Skeletal muscle tissue (tissue), 4 donors: ENCODE data around the gene NKIRAS2. TPM values are rescaled to one million over a fixed set of nuclear protein-coding genes. Genes with fewer than 3 reads are reported as not detected.

Source experiments
- H3K27ac ChIP-seq: one replicate; pipeline ENCODE4 v1.7.0; 2013; ENCODE audit warnings: mild to moderate bottlenecking, low read depth, low read length, inconsistent platforms
- H3K27me3 ChIP-seq, 3 donors: one replicate each; pipeline ENCODE4 v1.7.0; 2013; ENCODE audit warnings: low read length in 3 of 3; ENCODE audit not compliant: control insufficient read depth in 3 of 3, insufficient read depth in 3 of 3
- H3K36me3 ChIP-seq, 3 donors: one replicate each; pipeline ENCODE4 v1.7.0; 2013; ENCODE audit warnings: low read length in 3 of 3; ENCODE audit not compliant: control insufficient read depth in 3 of 3, insufficient read depth in 3 of 3
- H3K4me1 ChIP-seq, 3 donors: one replicate each; pipeline ENCODE4 v1.7.0; 2013; ENCODE audit warnings: low read length in 3 of 3, mild to moderate bottlenecking in 3 of 3; ENCODE audit not compliant: control insufficient read depth in 3 of 3, insufficient read depth in 3 of 3
- H3K4me3 ChIP-seq, 3 donors: one replicate each; pipeline ENCODE4 v1.7.0; 2013; ENCODE audit warnings: low read length in 3 of 3
- H3K9ac ChIP-seq, 3 donors: one replicate each; pipeline ENCODE4 v1.7.0; 2013; ENCODE audit warnings: low read length in 3 of 3, mild to moderate bottlenecking in 3 of 3, moderate library complexity in 2 of 3, low read depth in 1 of 3
- H3K9me3 ChIP-seq, 3 donors: one replicate each; pipeline ENCODE4 v1.7.0; 2013; ENCODE audit warnings: low read length in 3 of 3; ENCODE audit not compliant: control insufficient read depth in 3 of 3
- total RNA-seq: library from RNA; depleted of rRNA; stranded (reverse); fragments of >200 nt; gene quantifications from one replicate; pipeline ENCODE4 v1.2.3, GENCODE V29; 2014
- donor health status: Osteomylitis.

Gene NKIRAS2
- total RNA-seq, 1 donor from 2014 or later = 22.4 TPM

GRCh38 chr17:42023524-42024349 is 3.8 kb downstream of the NKIRAS2 start:
- no peaks in the 10 kb centered on the region for H3K9me3 ChIP-seq
- peaks cover 24 to 29% (median 26%) of the 10 kb centered on the region in 3 donors for H3K36me3 ChIP-seq
- H3K9ac ChIP-seq = peak overlapping the region in 2 of 3 donors; percentile 12 to 51
- no peak overlapping the region for H3K4me3 ChIP-seq
- peak overlapping the region; percentile 55 for H3K27ac ChIP-seq
- H3K4me1 ChIP-seq = peaks cover 29 to 39% (median 35%) of the 10 kb centered on the region in 3 donors
- no peaks in the 10 kb centered on the region for H3K27me3 ChIP-seq

- Histone ChIP-seq H3K36me3 (peaks cover 24 to 29% (median 26%) of the 10 kb centered on the region in 3 donors), H3K27ac (peak overlapping the region; percentile 55), H3K4me1 (peaks cover 29 to 37% (median 30%) of the 10 kb centered on the region in 3 donors), H3K4me3 (peak overlapping the region in 1 of 3 donors; percentile 52), H3K27me3 (no peaks in the 10 kb centered on the region), H3K9me3 (no peaks in the 10 kb centered on the region), H3K9ac (peak overlapping the region; percentile 7 to 69 (median 21))
Measured at GRCh38 chr17:42025191-42025579, 5.3 kb downstream of the NKIRAS2 start.

- no peak overlapping the region for H3K4me3 ChIP-seq
- peaks cover 24 to 29% (median 26%) of the 10 kb centered on the region in 3 donors for H3K36me3 ChIP-seq
- no peak overlapping the region for H3K27ac ChIP-seq
- H3K4me1 ChIP-seq = peaks cover 22 to 32% (median 26%) of the 10 kb centered on the region in 3 donors
- no peak overlapping the region for H3K9ac ChIP-seq
- H3K27me3 ChIP-seq = no peaks in the 10 kb centered on the region
- H3K9me3 ChIP-seq = no peaks in the 10 kb centered on the region
Measured at GRCh38 chr17:42025936-42026335, 6.0 kb downstream of the NKIRAS2 start.

GRCh38 chr17:42026857-42027589 is 7.1 kb downstream of the NKIRAS2 start:
- Histone ChIP-seq H3K36me3 (peaks cover 23 to 26% (median 24%) of the 10 kb centered on the region in 3 donors), H3K4me3 (no peak overlapping the region), H3K27me3 (no peaks in the 10 kb centered on the region), H3K4me1 (peaks cover 15 to 26% (median 18%) of the 10 kb centered on the region in 3 donors), H3K9me3 (no peaks in the 10 kb centered on the region), H3K9ac (no peak overlapping the region), H3K27ac (no peak overlapping the region)

GRCh38 chr17:42027590-42027889 is 7.7 kb downstream of the NKIRAS2 start:
- peaks cover 18 to 21% (median 19%) of the 10 kb centered on the region in 3 donors for H3K36me3 ChIP-seq
- H3K9ac ChIP-seq = no peak overlapping the region
- H3K4me1 ChIP-seq = peaks cover 15 to 26% (median 18%) of the 10 kb centered on the region in 3 donors
- no peaks in the 10 kb centered on the region for H3K9me3 ChIP-seq
- no peak overlapping the region for H3K4me3 ChIP-seq
- H3K27ac ChIP-seq = no peak overlapping the region
- H3K27me3 ChIP-seq = no peaks in the 10 kb centered on the region

- Histone ChIP-seq H3K9ac (peak overlapping the region in 1 of 3 donors; percentile 28), H3K27me3 (no peaks in the 10 kb centered on the region), H3K36me3 (peaks cover 12 to 15% (median 15%) of the 10 kb centered on the region in 3 donors), H3K4me1 (peaks cover 15 to 26% (median 18%) of the 10 kb centered on the region in 3 donors), H3K4me3 (no peak overlapping the region), H3K9me3 (no peaks in the 10 kb centered on the region), H3K27ac (no peak overlapping the region)
Measured at GRCh38 chr17:42027961-42028790, 8.3 kb downstream of the NKIRAS2 start.

- peak overlapping the region in 1 of 3 donors; percentile 16 for H3K9ac ChIP-seq
- H3K4me3 ChIP-seq = no peak overlapping the region
- H3K27me3 ChIP-seq = no peaks in the 10 kb centered on the region
- H3K9me3 ChIP-seq = no peaks in the 10 kb centered on the region
- H3K36me3 ChIP-seq = peaks cover 6 to 9% (median 9%) of the 10 kb centered on the region in 3 donors
- H3K4me1 ChIP-seq = peaks cover 15 to 22% (median 17%) of the 10 kb centered on the region in 3 donors
- H3K27ac ChIP-seq = no peak overlapping the region
Measured at GRCh38 chr17:42028791-42029127, 8.9 kb downstream of the NKIRAS2 start.

GRCh38 chr17:42031584-42031983 is 11.7 kb downstream of the NKIRAS2 start:
- Histone ChIP-seq H3K4me3 (no peak overlapping the region), H3K9me3 (no peaks in the 10 kb centered on the region), H3K27ac (no peak overlapping the region), H3K27me3 (no peaks in the 10 kb centered on the region), H3K36me3 (peaks cover 0 to 2% (median 0%) of the 10 kb centered on the region in 3 donors), H3K4me1 (peaks cover 0 to 2% (median 0%) of the 10 kb centered on the region in 3 donors), H3K9ac (no peak overlapping the region)

- Histone ChIP-seq H3K9me3 (no peaks in the 10 kb centered on the region), H3K4me1 (no peaks in the 10 kb centered on the region), H3K9ac (no peak overlapping the region), H3K27me3 (no peaks in the 10 kb centered on the region), H3K27ac (no peak overlapping the region), H3K4me3 (no peak overlapping the region), H3K36me3 (no peaks in the 10 kb centered on the region)
Measured at GRCh38 chr17:42034059-42034458, 14.2 kb downstream of the NKIRAS2 start.
